ENCODE data around the gene NACC1. TPM values are rescaled to one million over a fixed set of nuclear protein-coding genes. Genes with fewer than 3 reads are reported as not detected.
A peak's percentile ranks its signal among the peaks of the same experiment; 100 is the strongest.

The NACC1 gene
- total and polyA plus RNA-seq, 2 donors (not counting 3 experiments of a cell fraction or from before 2014, with no cell fraction given), result 97.6 to 120 TPM

GRCh38 chr19:13150931-13151604 is 33.0 kb downstream of the NACC1 start:
- TSS peak; percentile 32 for BruUV-seq (replicated peaks)
- Histone ChIP-seq H3K79me2 (ENCODE audit: control insufficient read depth, insufficient read depth, low read length) (peaks cover 43% of the 10 kb centered on the region), H3K9ac (replicated peaks; ENCODE audit: extremely low read depth, insufficient read depth, low read length) (peak overlapping the region; percentile 95), H3K4me2 (ENCODE audit: insufficient read depth, low read length) (peak overlapping the region; percentile 32), H3K4me1 (ENCODE audit: control insufficient read depth, extremely low read depth, insufficient read depth, low read length) (peaks cover 18% of the 10 kb centered on the region), H3K27me3 (ENCODE audit: control insufficient read depth in 2 of 2, insufficient read depth in 2 of 2, low read length in 2 of 2) (no peaks in the 10 kb centered on the region), H4K20me1 (replicated peaks; ENCODE audit: control insufficient read depth, extremely low read depth, insufficient read depth, low read length) (no peaks in the 10 kb centered on the region), H3K36me3 (ENCODE audit: control insufficient read depth in 2 of 2, extremely low read depth in 1 of 2, insufficient read depth in 2 of 2, low read length in 2 of 2) (no peaks in the 10 kb centered on the region), H3K4me3 (replicated peaks in 1 of 3; ENCODE audit: insufficient read depth in 1 of 3, low read depth in 1 of 3, low read length in 3 of 3) (peak overlapping the region; percentile 50 to 97 (median 69)), H3K27ac (ENCODE audit: insufficient read depth, low read depth, low read length) (peak overlapping the region; percentile 90), H3K9me1 (replicated peaks; ENCODE audit: control insufficient read depth, extremely low read depth, insufficient read depth, low read length) (no peaks in the 10 kb centered on the region), H2AFZ (ENCODE audit: low read depth, low read length) (no peak overlapping the region), H3K9me3 (replicated peaks; ENCODE audit: control insufficient read depth, insufficient read depth, low read length) (no peaks in the 10 kb centered on the region)
- TF ChIP-seq POLR2A (IDR thresholded peaks at IDR 0.05; ENCODE audit: low read depth, low read length) (peak; percentile 48), FOS (IDR thresholded peaks at IDR 0.05; ENCODE audit: borderline replicate concordance, insufficient read depth, low read length) (no peak), POLR2AphosphoS5 (IDR thresholded peaks at IDR 0.05; ENCODE audit: insufficient read depth, low read depth, low read length) (no peak)
- dilution Hi-C loops (cut with MboI; ENCODE audit: extremely low pct_ligation_motif_present, low sequenced_read_pairs) (no loop called here), intact Hi-C loops (cut with micrococcal nuclease) (loop anchor here (1.0 to 5.0 kb wide), 7 partner anchors 35 to 700 kb away; partner anchors contain the start of genes LYL1 and TRMT1)
- DNase-seq (ENCODE audit: low read depth, low spot score) (peak; percentile 19), FAIRE-seq (peak; percentile 40)
- ChIA-PET CTCF (interaction anchor here (0.5 to 2.3 kb wide), 9 partner anchors 12 to 173 kb away, joined by 3 to 22 read pairs (median 4); partner anchors contain the start of gene NACC1), POLR2A (interaction anchor here (1.3 kb wide), 1 partner anchor 33 kb away, joined by 3 read pairs; the partner anchor contains the start of gene NACC1)

GRCh38 chr19:13151605-13152355 is 33.7 kb downstream of the NACC1 start:
- Histone ChIP-seq H3K4me3 (replicated peaks in 1 of 3; ENCODE audit: insufficient read depth in 1 of 3, low read depth in 1 of 3, low read length in 3 of 3) (peak overlapping the region; percentile 55 to 97 (median 69)), H2AFZ (ENCODE audit: low read depth, low read length) (peak overlapping the region; percentile 51), H3K36me3 (ENCODE audit: control insufficient read depth in 2 of 2, extremely low read depth in 1 of 2, insufficient read depth in 2 of 2, low read length in 2 of 2) (no peaks in the 10 kb centered on the region), H3K79me2 (ENCODE audit: control insufficient read depth, insufficient read depth, low read length) (peaks cover 43% of the 10 kb centered on the region), H3K27ac (ENCODE audit: insufficient read depth, low read depth, low read length) (peak overlapping the region; percentile 96), H4K20me1 (replicated peaks; ENCODE audit: control insufficient read depth, extremely low read depth, insufficient read depth, low read length) (no peaks in the 10 kb centered on the region), H3K9me3 (replicated peaks; ENCODE audit: control insufficient read depth, insufficient read depth, low read length) (no peaks in the 10 kb centered on the region), H3K4me1 (ENCODE audit: control insufficient read depth, extremely low read depth, insufficient read depth, low read length) (peaks cover 24% of the 10 kb centered on the region), H3K27me3 (ENCODE audit: control insufficient read depth in 2 of 2, insufficient read depth in 2 of 2, low read length in 2 of 2) (no peaks in the 10 kb centered on the region), H3K9ac (replicated peaks; ENCODE audit: extremely low read depth, insufficient read depth, low read length) (peak overlapping the region; percentile 97), H3K9me1 (replicated peaks; ENCODE audit: control insufficient read depth, extremely low read depth, insufficient read depth, low read length) (no peaks in the 10 kb centered on the region), H3K4me2 (ENCODE audit: insufficient read depth, low read length) (peak overlapping the region; percentile 98)
- intact Hi-C loops (cut with micrococcal nuclease) (loop anchor here (1.0 to 5.0 kb wide), 8 partner anchors 13 to 699 kb away; partner anchors contain the start of genes LYL1 and TRMT1), dilution Hi-C loops (cut with MboI; ENCODE audit: extremely low pct_ligation_motif_present, low sequenced_read_pairs) (no loop called here)
- FAIRE-seq, result peak; percentile 96
- TF ChIP-seq JUN (IDR thresholded peaks at IDR 0.05; ENCODE audit: borderline replicate concordance, insufficient read depth, insufficient read length, low read depth), result no peak
- peak; percentile 74 for TF ChIP-seq POLR2A (IDR thresholded peaks at IDR 0.05; ENCODE audit: low read depth, low read length)
- TF ChIP-seq FOS (IDR thresholded peaks at IDR 0.05; ENCODE audit: borderline replicate concordance, insufficient read depth, low read length), result no peak
- TF ChIP-seq GATA2 (IDR thresholded peaks at IDR 0.05; ENCODE audit: insufficient read depth, insufficient read length, low read depth, low read length), result no peak
- TF ChIP-seq MYC (IDR thresholded peaks at IDR 0.05; ENCODE audit: low read depth, low read length), result no peak
- TF ChIP-seq EZH2 (IDR thresholded peaks at IDR 0.05; ENCODE audit: borderline replicate concordance, low read depth, low read length, severe bottlenecking), result no peak
- TF ChIP-seq POLR2AphosphoS5 (IDR thresholded peaks at IDR 0.05; ENCODE audit: insufficient read depth, low read depth, low read length), result peak; percentile 91
- TF ChIP-seq, protein P1, sequence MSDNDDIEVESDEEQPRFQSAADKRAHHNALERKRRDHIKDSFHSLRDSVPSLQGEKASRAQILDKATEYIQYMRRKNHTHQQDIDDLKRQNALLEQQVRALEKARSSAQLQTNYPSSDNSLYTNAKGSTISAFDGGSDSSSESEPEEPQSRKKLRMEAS (IDR thresholded peaks at IDR 0.05; ENCODE audit: insufficient read depth, insufficient read length), result no peak
- TF ChIP-seq, protein P2, sequence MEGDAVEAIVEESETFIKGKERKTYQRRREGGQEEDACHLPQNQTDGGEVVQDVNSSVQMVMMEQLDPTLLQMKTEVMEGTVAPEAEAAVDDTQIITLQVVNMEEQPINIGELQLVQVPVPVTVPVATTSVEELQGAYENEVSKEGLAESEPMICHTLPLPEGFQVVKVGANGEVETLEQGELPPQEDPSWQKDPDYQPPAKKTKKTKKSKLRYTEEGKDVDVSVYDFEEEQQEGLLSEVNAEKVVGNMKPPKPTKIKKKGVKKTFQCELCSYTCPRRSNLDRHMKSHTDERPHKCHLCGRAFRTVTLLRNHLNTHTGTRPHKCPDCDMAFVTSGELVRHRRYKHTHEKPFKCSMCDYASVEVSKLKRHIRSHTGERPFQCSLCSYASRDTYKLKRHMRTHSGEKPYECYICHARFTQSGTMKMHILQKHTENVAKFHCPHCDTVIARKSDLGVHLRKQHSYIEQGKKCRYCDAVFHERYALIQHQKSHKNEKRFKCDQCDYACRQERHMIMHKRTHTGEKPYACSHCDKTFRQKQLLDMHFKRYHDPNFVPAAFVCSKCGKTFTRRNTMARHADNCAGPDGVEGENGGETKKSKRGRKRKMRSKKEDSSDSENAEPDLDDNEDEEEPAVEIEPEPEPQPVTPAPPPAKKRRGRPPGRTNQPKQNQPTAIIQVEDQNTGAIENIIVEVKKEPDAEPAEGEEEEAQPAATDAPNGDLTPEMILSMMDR (IDR thresholded peaks at IDR 0.05; ENCODE audit: extremely low read depth in 1 of 2, insufficient read depth in 1 of 2, low read depth in 1 of 2, low read length in 2 of 2), result peak in 1 of 2 donors; percentile 12
- BruUV-seq (replicated peaks), result no TSS peak
- ChIA-PET POLR2A (interaction anchor here (0.6 to 2.2 kb wide), 8 partner anchors 12 to 428 kb away, joined by 3 to 25 read pairs (median 5); partner anchors contain the start of gene NACC1), CTCF (interaction anchor here (0.6 to 2.2 kb wide), 8 partner anchors 12 to 126 kb away, joined by 3 to 17 read pairs (median 5); no protein-coding TSS in a partner anchor)
- DNase-seq (ENCODE audit: low read depth, low spot score), result peak; percentile 97
